ENCODE data around the gene LSM4.

LSM4 gene

DNA sequence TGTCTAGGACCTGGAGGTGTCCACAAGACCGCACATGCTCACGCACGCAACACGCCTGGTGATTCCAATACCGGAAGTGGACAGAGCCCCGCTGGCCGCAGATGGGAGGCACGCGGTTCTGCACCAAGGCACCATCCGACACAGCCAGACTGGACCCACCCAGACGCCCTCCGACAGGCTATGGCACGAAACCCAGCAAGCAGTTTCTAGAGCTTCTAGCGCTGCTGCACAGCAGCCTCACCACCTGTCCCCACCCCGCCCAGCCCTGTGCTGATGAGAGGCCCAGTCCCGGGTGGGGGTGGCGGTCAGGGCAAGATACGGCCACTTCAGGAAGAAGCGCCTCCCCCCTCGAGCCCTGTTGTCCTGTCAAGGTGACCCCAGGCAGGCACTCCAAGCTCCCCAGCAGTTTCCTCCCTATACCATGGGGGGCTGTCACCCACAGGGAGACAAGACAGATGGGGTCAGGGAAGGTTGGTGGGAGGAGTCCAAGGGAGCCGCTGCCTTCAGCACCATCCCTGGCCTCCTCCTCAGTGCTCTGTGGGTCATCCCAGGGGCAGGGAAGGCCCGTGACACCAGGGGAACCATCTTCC lies 11.3 kb downstream of the LSM4 start:
- no peak for DNase-seq (ENCODE audit: low spot score)

- no peak for DNase-seq (ENCODE audit: low spot score)
Measured at GRCh38 chr19:18310966-18311365, 11.9 kb downstream of the LSM4 start.

DNA sequence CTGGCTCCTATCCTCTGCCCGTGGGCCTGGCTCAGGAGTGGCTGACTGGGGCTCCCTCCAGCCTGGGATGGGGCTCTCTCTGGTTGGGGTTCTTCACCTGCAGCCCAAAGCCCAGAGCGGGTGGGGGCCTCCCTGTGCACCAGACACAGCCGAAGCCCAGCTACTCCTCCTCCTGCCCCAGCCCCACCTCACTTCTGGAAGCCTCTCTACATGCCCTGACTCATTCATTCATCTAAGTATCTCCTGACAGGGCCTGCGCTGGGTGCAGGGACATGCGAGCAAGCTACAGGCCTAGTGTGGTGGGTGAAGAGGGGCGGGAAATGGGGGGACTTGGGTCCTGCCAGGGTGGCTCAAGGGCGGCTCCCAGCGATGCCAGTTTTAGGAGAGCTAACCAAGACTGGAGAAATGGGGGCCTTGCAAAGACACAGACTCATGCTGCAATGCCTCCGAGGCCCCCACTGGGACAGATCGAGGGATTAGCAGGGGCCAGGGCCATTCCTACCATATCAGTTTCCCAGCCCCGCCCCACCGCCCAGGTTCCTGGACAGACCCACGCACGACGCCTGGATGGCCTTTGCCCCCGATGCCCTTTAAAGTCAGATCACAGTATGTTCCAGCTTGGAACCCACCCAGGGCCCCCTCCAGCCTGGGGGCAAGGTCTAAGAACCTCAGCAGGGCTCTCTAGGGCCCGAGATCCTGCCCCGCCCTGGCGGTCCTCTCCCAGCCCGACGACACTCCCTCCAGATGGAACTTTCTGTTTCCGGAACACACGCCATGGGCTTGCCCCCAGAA lies 12.6 kb downstream of the LSM4 start:
- no peak for DNase-seq (ENCODE audit: low spot score)

GRCh38 chr19:18309525-18310064 lies 13.3 kb downstream of the LSM4 start:
- no peak for DNase-seq (ENCODE audit: low spot score)

DNA sequence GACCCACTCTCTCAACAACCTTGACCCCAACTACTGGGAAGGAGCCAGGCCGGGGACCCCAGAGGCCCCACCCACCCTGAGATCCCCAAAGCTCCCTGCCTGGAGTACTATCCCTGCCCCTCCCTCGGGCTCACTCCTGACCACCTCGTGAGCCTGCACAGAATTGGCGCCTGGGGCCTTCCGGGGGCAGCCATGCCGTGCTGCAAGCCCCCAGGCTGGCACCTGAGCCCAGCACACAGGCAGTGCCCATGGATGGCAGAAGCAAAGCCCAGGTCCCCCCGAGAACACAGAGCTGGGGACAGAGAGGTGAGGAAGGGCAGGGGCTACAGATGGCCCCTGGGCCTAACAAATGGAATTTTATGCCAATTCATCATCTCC lies 13.9 kb downstream of the LSM4 start:
- DNase-seq (ENCODE audit: low spot score) = no peak

GRCh38 chr19:18308051-18308947 lies 14.6 kb downstream of the LSM4 start:
- DNase-seq (ENCODE audit: low spot score) = no peak

DNA sequence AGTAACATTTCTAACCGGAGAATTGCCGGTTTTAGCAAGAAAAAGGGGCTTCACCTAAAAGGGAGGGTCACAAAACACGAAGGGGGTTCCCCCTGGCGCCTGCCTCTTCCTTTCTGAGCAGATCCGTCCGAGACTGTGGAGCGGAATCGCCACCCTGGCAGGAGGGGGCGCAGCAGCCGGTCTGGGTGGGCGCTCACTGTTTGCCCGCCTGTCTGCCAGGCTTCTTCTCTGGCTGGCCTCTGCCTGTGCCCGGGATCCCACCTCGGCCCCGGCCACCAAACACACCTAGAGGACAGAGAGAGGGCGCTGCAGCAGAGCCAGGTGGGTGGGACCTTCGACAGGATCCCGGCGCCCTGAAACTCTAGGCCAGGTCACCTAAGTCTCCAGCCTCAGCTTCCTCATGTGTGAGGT lies 15.6 kb downstream of the LSM4 start:
- no peak for DNase-seq (ENCODE audit: low spot score)

- DNase-seq (ENCODE audit: low spot score) = no peak
Measured at GRCh38 chr19:18306888-18307260, 16.0 kb downstream of the LSM4 start.

DNA sequence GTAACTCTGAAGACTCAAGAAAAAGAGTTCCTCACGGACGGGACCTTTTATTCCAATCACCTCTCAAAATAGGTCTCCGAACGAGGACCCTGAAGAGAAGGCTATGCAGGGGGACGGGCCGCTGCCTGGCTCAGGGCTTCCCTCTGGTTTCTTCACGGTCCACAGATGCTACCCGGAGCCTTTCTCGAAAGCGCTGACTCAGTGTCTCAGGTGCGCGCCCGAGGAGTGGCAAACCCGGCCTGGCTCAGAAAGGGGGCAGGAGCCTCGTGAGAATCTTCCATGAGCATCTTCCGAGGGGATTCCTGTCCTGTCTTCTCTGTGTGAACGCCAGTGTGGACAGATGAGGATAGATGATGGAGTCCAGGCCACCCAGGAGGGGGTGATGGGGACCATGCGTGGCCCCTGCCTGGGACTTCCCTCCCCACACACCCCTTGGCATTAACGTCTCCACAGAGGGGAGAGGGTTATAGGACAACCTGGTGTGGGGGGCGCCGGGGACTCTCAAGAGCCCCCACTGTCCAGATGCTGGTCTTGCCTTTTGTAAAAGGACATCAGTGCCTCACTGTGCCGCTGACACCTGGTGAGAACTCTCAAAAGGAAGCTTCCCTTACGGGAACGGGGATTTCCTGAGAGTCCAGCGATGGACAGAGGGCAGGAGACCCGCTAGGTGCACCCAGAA lies 16.5 kb downstream of the LSM4 start:
- no peak for DNase-seq (ENCODE audit: low spot score)

DNA sequence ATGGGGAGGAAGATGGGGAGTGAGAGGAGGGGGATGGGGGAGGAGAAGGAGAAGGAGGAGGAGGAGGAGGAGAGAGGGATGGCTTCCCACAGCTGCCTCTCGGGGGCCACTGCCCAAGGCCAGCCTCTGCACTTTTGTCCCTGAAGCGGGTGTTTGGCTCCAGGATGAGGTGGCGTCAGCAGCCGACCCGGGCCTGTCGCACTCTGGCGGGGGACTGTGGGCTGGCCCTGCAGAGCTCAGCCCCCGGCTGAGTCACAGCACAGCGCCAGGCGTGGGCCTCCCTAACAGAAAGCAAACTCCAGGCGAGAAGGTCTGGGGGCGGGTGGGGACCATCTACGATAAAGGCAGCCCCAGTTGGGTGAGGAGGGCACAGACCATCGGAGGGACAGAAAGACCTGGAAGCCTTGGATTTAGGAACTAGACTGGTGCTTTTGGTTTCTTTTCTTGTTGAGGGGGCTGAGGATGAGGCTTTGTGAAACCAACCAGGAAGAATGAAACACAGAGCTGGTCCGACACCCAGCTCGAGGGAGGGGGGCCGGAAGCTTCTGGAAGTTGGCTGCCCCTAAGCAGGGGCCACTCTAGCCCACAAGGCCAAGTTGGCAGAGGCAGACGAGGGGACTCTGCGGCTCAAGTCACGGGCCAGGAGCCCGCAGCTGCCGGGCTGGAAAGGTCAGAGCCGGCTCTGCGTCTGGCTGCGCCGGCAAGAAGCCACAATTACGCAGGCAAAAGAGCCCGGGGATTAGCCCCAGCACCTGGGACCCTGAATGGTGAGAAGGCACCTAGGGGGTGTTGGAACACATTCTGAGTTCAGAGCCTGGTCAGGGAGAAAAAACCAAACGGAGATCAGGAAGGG lies 18.2 kb downstream of the LSM4 start:
- DNase-seq (ENCODE audit: low spot score) = peak; percentile 72

GRCh38 chr19:18304208-18304457 lies 18.7 kb downstream of the LSM4 start:
- no peak for DNase-seq (ENCODE audit: low spot score)

GRCh38 chr19:18301718-18302111 lies 21.2 kb downstream of the LSM4 start:
- no peak for DNase-seq (ENCODE audit: low spot score)

DNA sequence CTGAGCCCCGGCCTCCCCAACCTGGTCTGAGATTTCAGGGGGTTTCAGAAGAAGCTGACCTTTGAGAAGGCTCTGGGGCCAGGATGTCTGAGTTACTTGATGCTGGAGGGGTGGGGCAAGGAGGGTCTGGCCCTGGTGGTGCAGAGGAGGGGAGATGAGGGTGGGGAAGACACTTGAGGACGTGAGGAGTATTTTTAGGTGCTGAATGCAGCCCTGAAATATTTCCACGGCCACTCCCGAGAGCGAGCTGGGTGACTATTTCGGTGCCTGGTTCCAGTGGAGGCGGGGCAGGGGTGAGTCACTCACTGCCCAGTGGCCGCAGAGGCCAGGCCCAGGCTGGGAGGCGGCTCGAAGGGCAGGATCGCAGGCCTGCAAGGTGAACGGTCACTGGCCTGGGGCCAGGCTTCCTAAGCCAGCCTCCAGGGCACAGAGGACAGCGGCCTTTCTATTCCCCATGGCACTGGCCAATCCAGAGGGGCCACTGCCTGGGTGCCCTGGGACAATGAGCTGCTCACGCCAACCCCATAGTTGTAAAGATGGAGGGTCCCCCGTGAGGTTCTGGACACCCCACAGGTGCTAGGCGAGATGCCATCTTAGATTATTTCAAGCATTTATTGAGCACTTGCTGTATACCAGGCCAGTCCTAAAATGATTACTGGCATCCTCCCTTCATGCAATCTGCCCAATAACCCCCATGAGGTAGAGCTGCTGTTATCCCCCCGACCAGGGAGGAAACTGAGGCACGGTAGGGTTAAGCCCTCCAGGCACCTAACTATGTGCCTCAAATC lies 21.8 kb downstream of the LSM4 start:
- peak; percentile 69 for DNase-seq (ENCODE audit: low spot score)

GRCh38 chr19:18299654-18300053 lies 23.2 kb downstream of the LSM4 start:
- no peak for DNase-seq (ENCODE audit: low spot score)

DNA sequence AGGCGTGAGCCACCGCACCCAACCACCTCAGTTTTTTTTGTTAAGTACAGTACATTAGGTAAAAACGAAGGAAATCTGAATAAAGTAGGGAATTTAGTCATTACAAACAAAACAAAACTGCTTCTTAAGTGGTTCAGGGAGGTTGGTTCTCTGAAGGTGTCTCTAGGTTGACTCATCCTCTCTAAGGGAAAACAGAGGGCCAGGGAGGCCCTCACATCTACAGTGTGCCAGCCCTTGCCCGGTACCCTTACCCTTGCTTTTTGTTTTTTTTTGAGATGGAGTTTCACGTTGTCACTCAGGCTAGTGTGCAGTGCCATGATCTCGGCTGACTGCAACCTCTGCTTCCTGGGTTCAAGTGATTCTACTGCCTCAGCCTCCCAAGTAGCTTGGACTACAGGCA lies 24.3 kb downstream of the LSM4 start:
- no peak for DNase-seq (ENCODE audit: low spot score)

DNA sequence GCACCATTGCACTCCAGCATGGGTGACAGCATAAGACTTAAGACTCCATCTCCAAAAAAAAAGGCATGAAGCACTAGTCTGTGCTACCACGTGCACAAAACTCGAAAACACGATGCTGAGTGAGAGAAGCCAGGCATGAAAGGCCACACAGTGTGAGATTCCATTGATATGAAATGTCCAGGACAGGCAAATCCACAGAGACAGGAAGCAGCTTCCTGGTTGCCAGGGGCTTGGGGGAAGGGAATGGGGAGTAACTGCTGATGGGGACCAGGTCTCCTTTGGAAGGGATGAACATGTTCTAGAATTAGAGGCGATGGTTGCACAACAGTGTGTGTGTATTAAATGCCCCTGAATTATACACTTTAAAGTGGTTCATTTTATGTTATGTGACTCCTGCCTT lies 25.6 kb downstream of the LSM4 start:
- DNase-seq (ENCODE audit: low spot score) = no peak

- no peak for DNase-seq (ENCODE audit: low spot score)
Measured at GRCh38 chr19:18295034-18295451, 27.8 kb downstream of the LSM4 start.

DNA sequence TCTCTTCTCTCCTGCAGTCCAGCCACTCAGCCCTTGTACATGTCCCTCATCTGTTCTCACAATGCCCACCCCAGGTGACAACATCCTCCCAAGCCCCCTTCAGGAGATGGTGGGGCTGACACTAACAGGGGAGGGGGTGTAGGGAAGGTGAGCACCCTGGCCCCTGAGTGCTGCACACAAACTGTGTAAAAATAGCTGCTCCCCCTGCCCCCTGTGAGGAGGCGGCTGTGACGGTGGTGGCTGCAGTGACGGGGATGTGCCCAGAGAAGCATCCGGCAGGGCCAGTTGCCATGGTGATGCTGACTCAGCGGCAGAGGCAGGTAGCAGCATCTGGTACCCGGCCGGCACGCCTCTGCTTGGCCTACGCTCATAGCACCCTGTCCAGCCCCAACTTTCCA lies 28.4 kb downstream of the LSM4 start:
- DNase-seq (ENCODE audit: low spot score) = peak; percentile 75

GRCh38 chr19:18293642-18294466 lies 29.0 kb downstream of the LSM4 start:
- no peak for DNase-seq (ENCODE audit: low spot score)

Data from SW480 (cell line).